Brain microvascular endothelial cell (primary cell): ENCODE results near the gene CRTC1.

Experiments
- DNase-seq: peaks from one replicate; pipeline ENCODE4 v3.0.0-alpha.2; 2020
- H3K27ac ChIP-seq: fragments of 250-450 bp; sonication (Bioruptor Pico); 2 replicates; pipeline ENCODE4 v1.5.1; 2020; ENCODE audit warnings: mild to moderate bottlenecking, moderate library complexity
- H3K27me3 ChIP-seq: fragments of 250-450 bp; sonication (Bioruptor Pico); replicated peaks from 2 replicates; pipeline ENCODE4 v1.5.1; 2020; ENCODE audit warnings: mild to moderate bottlenecking
- H3K36me3 ChIP-seq: fragments of 250-450 bp; sonication (Bioruptor Pico); replicated peaks from 2 replicates; pipeline ENCODE4 v1.5.1; 2020; ENCODE audit warnings: mild to moderate bottlenecking
- H3K4me3 ChIP-seq: 2 replicates; pipeline ENCODE4 v1.5.1; 2011; ENCODE audit warnings: low read depth, mild to moderate bottlenecking, control low read depth, low read length, moderate library complexity
- in situ Hi-C: cut with HindIII; loops from 2 replicates; pipeline ENCODE4 v1.10.0; 2017; ENCODE audit warnings: low sequenced_read_pairs, low pct_ligation_motif_present
- TF ChIP-seq, protein P1 (sequence below): IDR thresholded peaks from 2 replicates; pipeline ENCODE4 v1.5.1; 2011; ENCODE audit warnings: low read depth, mild to moderate bottlenecking, moderate library complexity, low read length, control low read depth, inconsistent platforms; ENCODE audit errors: missing control alignments

The CRTC1 gene

DNA sequence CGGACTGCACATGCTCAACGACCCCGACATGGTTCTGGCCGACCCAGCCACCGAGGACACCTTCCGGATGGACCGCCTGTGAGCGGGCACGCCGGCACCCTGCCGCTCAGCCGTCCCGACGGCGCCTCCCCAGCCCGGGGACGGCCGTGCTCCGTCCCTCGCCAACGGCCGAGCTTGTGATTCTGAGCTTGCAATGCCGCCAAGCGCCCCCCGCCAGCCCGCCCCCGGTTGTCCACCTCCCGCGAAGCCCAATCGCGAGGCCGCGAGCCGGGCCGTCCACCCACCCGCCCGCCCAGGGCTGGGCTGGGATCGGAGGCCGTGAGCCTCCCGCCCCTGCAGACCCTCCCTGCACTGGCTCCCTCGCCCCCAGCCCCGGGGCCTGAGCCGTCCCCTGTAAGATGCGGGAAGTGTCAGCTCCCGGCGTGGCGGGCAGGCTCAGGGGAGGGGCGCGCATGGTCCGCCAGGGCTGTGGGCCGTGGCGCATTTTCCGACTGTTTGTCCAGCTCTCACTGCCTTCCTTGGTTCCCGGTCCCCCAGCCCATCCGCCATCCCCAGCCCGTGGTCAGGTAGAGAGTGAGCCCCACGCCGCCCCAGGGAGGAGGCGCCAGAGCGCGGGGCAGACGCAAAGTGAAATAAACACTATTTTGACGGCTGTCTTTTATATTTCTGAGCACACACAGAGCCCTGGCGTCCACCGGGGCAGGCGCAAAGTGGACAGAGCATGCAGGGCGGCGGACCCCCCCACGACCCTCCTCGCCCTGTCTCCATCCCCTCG is 94.0 kb downstream of the CRTC1 start:
- Histone ChIP-seq H3K27me3 (peaks cover 4% of the 10 kb centered on the region), H3K27ac (no peak overlapping the region), H3K36me3 (no peaks in the 10 kb centered on the region), H3K4me3 (no peak overlapping the region)
- in situ Hi-C loops, result no loop called here
- TF ChIP-seq, protein P1, sequence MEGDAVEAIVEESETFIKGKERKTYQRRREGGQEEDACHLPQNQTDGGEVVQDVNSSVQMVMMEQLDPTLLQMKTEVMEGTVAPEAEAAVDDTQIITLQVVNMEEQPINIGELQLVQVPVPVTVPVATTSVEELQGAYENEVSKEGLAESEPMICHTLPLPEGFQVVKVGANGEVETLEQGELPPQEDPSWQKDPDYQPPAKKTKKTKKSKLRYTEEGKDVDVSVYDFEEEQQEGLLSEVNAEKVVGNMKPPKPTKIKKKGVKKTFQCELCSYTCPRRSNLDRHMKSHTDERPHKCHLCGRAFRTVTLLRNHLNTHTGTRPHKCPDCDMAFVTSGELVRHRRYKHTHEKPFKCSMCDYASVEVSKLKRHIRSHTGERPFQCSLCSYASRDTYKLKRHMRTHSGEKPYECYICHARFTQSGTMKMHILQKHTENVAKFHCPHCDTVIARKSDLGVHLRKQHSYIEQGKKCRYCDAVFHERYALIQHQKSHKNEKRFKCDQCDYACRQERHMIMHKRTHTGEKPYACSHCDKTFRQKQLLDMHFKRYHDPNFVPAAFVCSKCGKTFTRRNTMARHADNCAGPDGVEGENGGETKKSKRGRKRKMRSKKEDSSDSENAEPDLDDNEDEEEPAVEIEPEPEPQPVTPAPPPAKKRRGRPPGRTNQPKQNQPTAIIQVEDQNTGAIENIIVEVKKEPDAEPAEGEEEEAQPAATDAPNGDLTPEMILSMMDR, result no peak
- no peak for DNase-seq

- in situ Hi-C loops, result no loop called here
- no peak for DNase-seq
- H3K27me3 ChIP-seq, result peaks cover 4% of the 10 kb centered on the region
Observed at GRCh38 chr19:18778076-18778389, 94.6 kb downstream of the CRTC1 start.

DNA sequence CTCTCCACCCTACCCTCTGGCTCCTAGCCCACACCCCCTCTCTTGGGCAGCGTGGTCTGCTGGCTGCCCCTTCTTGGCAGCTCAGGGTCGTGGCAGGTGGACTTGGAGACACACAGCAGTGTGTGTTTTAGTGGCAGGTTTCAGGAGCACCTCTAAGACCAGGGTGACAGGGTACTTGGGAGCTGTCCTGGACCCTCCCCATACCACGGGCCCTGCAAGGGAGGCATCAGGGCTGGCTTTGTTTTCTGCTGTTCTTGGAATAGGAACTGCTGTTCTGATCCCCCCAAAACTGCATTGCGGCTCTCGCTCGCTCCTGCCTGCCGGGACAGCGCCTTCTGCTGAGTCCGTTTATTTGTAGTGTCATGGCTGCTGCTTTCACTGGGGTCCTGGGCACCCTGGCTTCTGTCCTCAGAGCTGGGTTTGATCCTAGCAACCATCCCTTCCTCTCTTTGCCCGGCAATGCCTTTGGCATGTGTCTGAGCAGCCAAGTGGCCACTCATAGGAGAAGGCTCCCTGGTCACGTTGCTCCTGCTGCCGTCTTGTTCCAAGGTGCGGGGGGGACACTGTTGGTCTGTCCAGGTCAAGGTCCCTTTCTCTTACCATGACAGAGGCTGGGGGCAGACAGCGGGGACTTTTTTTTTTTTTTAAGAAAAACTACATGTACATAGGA is 95.5 kb downstream of the CRTC1 start:
- Histone ChIP-seq H3K4me3 (no peak overlapping the region), H3K27ac (no peak overlapping the region), H3K27me3 (peaks cover 4% of the 10 kb centered on the region), H3K36me3 (no peaks in the 10 kb centered on the region)
- in situ Hi-C loops, result no loop called here
- no peak for DNase-seq
- TF ChIP-seq, protein P1, result no peak

More at GRCh38 chr19:18778076-18778389, 94.6 kb downstream of the CRTC1 start:
- Histone ChIP-seq H3K36me3 (no peaks in the 10 kb centered on the region), H3K27ac (no peak overlapping the region), H3K4me3 (no peak overlapping the region)
- TF ChIP-seq, protein P1, result no peak

GRCh38 chr19:18780081-18780480 is 96.6 kb downstream of the CRTC1 start:
- Histone ChIP-seq H3K27ac (no peak overlapping the region), H3K36me3 (no peaks in the 10 kb centered on the region), H3K4me3 (no peak overlapping the region), H3K27me3 (peaks cover 4% of the 10 kb centered on the region)
- in situ Hi-C loops, result no loop called here
- DNase-seq, result no peak
- TF ChIP-seq, protein P1, result no peak

GRCh38 chr19:18780631-18781030 is 97.2 kb downstream of the CRTC1 start:
- no peaks in the 10 kb centered on the region for H3K36me3 ChIP-seq
- no peak overlapping the region for H3K4me3 ChIP-seq
- in situ Hi-C loops, result no loop called here
- no peak for DNase-seq
- TF ChIP-seq, protein P1, result peak; percentile 32
- peaks cover 4% of the 10 kb centered on the region for H3K27me3 ChIP-seq
- no peak overlapping the region for H3K27ac ChIP-seq
